ENCODE data around the gene EIF4H.
"Not testable (repeated sequence)": the region's sequence is repeated elsewhere in the genome, so short reads cannot be mapped to it uniquely, and the experiment has no call there.

The EIF4H gene

DNA sequence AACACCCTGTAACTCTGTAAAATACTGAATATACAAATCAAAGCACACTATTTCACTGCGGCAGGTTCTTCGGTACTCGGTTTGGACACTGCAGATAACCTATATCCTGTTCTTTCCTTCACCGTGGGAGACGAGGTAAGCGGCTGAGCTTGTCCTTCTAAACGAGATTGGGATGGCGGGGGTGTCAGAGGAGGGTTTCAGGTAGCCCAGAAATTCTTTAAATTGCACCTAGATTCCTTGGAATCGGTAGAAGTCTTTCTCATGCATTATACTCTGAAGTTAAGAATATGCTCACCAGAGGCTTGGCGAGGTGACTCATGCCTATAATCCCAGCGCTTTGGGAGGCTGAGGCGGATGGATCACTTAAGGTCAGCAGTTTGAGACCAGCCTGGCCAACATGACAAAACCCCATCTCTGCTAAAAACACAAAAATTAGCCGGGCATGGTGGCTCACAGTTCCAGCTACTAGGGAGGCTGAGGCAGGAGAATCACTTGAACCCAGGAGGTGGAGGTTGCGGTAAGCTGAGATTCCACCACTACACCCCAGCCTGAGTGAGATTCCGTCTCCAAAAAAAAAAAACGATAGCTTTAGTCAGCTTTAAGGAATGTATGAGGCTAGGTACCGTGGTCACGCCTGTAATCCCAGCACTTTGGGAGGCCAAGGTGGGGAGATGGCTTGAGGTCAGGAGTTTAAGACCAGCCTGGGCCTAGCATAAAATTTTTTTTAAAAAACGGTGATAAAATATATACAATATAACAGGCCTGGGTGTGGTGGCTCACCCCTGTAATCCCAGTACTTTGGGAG lies 25.6 kb downstream of the EIF4H start:
- DNase-seq: peak; percentile 33

DNA sequence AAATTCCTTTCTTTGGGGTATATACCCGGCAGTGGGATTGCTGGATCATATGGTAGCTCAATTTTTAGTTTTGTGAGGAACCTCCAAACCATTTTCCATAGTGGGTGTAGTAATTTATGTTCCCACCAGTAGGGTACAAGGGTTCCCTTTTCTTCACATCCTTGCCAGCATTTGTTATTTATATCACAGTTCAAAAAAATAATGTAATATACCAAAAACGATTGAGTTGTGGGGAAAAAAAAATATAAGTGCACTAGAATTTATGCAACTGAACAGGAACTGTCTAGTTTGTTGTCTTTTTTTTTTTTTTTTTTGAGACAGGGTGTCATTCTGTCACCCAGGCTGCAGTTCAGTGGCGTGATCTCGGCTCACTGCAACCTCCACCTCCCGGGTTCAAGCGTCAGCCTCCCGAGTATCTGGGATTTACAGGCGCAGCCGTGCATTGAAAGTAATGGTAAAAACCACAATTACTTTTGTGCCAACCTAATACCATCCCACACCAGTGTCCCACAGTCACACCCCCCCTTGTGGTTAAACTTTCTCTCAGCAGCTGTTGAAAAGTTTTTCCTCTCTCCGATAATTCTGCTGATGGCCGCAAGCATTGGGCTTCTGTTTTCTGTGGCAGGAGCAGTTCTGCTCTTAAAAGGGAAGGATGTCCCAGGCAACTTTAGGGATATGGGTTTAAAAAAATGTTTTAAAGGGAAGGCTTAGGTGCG lies 28.8 kb downstream of the EIF4H start:
- peak; percentile 49 for DNase-seq

DNA sequence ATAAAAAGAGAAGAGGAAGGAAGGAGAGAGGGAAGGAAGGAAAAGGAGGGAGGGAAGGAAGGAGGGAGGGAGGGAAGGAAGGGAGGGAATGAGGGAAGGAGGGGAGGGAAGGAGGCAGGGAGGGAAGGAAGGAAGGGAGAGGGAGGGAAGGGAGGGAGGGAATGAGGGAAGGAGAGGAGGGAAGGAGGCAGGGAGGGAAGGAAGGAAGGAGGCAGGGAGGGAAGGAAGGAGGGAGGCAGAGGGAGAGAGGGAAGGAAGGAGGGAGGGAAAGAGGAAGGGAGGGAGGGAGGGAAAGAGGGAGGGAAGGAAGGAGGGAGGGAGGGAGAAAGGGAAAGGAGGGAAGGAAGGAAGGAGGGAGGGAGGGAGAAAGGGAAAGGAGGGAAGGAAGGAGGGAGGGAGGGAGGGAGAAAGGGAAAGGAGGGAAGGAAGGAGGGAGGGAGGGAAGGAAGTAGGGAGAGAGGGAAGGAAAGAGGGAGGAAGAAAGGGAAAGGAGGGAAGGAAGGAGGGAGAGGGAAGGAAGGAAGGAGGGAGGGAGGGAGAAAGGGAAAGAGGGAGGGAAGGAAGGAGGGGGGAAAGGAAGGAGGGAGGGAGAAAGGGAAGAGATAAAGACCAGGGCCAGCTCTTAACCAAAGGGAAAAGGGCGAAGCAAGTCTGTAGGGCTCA lies 29.9 kb downstream of the EIF4H start:
- DNase-seq: no peak

DNA sequence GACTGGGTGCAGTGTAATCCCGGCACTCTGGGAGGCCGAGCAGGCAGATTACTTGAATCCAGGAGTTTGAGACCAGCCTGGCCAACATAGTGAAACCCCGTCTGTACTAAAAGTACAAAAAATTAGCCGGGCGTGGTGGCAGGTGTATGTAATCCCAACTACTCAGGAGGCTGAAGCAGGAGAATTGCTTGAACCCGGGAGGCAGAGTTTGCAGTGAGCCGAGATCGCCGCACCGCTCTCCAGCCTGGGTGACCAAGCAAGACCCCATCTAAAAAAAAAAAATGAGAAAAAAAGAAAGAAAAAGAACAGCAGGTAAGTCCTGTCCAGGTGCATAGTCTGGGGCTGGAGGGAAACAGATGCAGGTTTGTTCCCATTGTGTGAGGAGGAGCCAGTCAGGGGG lies 31.9 kb downstream of the EIF4H start:
- not testable (repeated sequence) for DNase-seq

GRCh38 chr7:74206589-74207120 lies 32.5 kb downstream of the EIF4H start:
- peak; percentile 48 for DNase-seq

DNA sequence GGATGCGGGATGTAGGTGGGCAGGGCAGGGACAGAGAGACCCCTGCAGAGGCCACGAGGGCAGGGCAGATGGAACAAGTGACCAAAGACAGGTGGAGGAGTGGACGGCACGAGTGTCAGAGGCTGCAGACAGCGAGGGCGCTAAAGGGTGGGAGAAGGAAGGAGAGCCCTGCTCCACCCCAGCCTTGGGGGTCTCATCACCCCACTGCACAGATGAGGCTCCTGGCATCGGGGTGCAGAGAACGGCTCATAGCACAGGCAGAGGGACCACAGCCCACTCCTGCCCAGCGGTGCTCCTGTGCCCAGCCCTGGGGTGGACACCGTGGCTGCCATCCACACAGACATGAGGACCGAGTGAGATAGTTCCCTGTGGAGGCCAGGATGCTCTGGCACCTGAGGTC lies 33.4 kb downstream of the EIF4H start:
- no peak for DNase-seq

GRCh38 chr7:74208241-74208640 lies 34.1 kb downstream of the EIF4H start:
- not testable (repeated sequence) for DNase-seq

GRCh38 chr7:74212661-74213060 lies 38.5 kb downstream of the EIF4H start:
- DNase-seq: no peak

DNA sequence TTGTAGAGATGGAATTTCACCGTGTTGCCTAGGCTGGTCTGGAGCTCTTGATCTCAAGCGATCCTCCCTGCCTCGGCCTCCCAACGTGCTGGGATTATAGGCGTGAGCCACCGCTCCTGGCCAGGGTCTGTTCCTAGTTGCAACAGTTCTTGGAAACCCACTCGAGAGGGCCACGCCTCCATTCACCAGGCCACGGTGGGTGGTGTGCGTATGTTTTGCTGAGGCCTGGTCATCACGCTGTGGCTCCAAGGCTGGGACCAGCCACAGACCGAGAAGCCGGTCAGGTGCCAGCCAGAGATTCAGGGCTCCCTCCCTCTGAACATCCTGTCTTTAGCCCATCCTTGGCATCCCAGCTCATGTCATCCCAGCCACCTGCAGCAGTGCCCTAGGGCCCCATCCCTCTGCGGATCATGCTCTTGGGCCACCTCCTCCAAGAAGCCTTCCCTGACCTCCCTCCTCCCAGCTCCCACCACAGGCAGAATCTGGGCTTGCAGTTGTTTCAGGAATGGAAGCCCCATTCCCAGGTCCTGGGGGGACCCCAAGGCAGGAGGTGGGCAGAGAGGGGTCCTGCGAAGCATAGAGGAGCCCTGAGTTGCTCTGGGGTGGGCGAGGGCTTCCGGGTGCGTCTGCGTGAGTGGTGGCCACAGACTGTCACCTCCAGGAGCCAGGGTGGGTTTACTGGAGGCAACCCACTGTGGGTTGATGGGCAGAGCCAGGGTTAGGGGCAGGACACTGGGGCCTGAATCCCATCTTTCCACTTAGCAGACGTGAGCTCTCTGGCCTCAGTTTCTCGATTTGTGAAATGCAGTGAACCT lies 40.9 kb downstream of the EIF4H start:
- no peak for DNase-seq

DNA sequence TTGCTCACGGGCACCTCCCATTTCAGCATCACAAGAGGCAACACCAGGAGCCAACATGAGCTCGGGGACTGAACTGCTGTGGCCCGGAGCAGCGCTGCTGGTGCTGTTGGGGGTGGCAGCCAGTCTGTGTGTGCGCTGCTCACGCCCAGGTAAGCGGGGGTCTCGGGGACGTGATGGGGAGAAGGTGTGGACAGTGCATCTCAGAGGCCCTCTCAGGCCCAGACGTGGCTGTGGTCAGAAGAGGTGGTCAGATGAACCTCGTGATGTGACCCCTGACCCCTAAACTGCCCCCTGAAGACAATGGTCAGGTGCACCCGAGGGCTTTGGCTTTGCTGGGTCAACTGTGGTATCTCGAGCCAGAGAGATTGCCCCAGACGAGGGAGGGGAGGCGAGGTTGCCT lies 41.8 kb downstream of the EIF4H start:
- DNase-seq: no peak

- DNase-seq: no peak
Observed at GRCh38 chr7:74216361-74216761, 42.2 kb downstream of the EIF4H start.

- DNase-seq: no peak
Observed at GRCh38 chr7:74217455-74218342, 43.5 kb downstream of the EIF4H start.

GRCh38 chr7:74218343-74218698 lies 44.2 kb downstream of the EIF4H start:
- DNase-seq: no peak

- no peak for DNase-seq
Observed at GRCh38 chr7:74219416-74219815, 45.3 kb downstream of the EIF4H start.

DNA sequence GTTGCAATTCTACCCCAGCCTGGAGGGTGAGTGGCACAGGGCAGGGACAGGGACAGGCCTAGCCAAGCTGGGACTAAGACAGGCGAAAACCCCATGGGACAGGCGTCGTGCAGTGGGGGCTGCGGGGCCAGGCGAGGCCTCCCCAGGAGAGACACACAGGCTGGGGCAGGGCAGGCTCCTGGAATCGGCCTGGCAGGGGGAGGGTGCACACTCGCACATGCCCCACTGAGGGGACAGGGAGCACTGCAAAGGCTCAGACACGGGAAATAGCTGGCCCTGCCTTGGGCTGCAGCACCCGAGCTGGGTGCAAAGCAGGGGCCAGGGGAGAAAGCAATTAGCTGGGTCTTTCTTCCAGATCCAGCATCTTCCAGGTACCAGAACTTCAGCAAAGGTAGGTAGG lies 46.1 kb downstream of the EIF4H start:
- no peak for DNase-seq

DNA sequence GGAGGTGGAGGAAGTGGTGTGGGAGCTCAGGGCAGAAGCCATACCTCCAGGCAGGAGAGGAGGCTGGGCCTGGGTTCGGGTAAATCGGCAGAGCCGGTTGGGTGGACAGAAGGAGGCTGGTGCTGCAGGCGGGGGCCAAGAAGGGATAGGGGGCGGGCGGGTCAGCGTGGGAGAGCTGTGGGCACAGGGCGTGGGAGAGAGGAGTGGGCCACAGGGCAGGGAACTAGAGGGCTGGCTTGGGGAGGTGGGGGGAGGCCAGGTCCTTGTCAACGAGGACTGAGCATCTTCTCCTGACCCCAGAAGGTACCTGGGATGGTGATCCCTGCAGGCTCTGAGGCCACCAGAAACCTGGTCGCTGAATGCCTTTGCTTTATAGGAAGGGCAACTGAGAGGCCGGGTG lies 47.6 kb downstream of the EIF4H start:
- DNase-seq: no peak

- DNase-seq: no peak
Observed at GRCh38 chr7:74222851-74223710, 48.9 kb downstream of the EIF4H start.

GRCh38 chr7:74223711-74224510 lies 49.8 kb downstream of the EIF4H start:
- DNase-seq: no peak

DNA sequence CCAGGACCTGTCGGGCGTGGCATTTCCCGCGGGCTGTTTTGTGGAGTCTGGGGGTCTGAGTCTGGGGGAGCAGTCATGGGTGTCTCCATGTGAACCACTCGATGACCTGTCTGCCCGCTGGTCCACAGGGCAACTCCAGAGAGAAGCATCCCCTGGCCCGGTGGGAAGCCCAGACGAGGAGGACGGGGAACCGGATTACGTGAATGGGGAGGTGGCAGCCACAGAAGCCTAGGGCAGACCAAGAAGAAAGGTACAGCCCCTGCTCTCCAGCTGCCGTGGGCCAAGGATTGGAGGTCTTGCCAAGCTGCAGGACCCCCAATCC lies 50.3 kb downstream of the EIF4H start:
- DNase-seq: no peak

DNA sequence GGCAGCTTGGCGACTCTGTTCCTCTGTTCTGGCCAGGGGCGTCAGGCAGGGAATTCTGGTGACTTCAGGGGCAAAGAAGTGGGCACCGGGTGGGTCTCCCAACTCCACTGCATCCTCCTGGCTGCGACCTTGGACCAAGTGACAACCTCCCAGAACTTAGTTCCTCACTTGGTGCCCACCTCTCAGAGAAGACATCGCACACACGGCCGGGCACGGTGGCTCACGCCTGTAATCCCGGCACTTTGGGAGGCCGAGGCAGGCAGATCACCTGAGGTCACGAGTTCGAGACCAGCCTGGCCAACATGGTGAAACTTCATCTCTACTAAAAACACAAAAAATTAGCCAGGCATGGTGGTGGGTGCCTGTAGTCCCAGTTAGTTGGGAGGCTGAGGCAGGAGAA lies 50.8 kb downstream of the EIF4H start:
- not testable (repeated sequence) for DNase-seq
